Spinal cord (tissue), 10 donors: ENCODE data around the gene ENDOV. TPM values are rescaled to one million over a fixed set of nuclear protein-coding genes. Genes with fewer than 3 reads are reported as not detected.

Experiments used
- DNase-seq, 6 donors: peaks; one replicate each; pipeline versions ENCODE4 v3.0.0 to v3.0.0-alpha.2; 2013 to 2015; ENCODE audit warnings: low spot score in 6 of 6, low read depth in 4 of 6
- H3K27ac ChIP-seq: one replicate; pipeline ENCODE4 v1.5.1; 2013; ENCODE audit warnings: low read depth, low read length, control low read depth
- H3K27me3 ChIP-seq: one replicate; pipeline ENCODE4 v1.6.1; 2013; ENCODE audit warnings: low read length; ENCODE audit not compliant: control insufficient read depth, insufficient read depth
- H3K36me3 ChIP-seq: one replicate; pipeline ENCODE4 v1.6.1; 2013; ENCODE audit warnings: low read length; ENCODE audit not compliant: control insufficient read depth, insufficient read depth
- H3K4me1 ChIP-seq: one replicate; pipeline ENCODE4 v1.6.1; 2013; ENCODE audit warnings: low read length; ENCODE audit not compliant: control insufficient read depth, insufficient read depth
- H3K4me3 ChIP-seq: one replicate; pipeline ENCODE4 v1.5.1; 2013; ENCODE audit warnings: low read depth, low read length, control low read depth
- H3K9me3 ChIP-seq: one replicate; pipeline ENCODE4 v1.6.1; 2013; ENCODE audit warnings: low read length; ENCODE audit not compliant: control insufficient read depth, insufficient read depth
- WGBS: methylation state at CpG from one replicate; pipeline ENCODE4 v1.1.5; 2013; ENCODE audit warnings: missing lambda C conversion rate; ENCODE audit not compliant: insufficient coverage; 5-methylcytosine and 5-hydroxymethylcytosine counted together
- polyA plus RNA-seq, 2 donors: library from polyadenylated mRNA; unstranded; fragments of 120-200 nt; gene quantifications; one replicate each; pipeline ENCODE4 v1.2.1, GENCODE V29; 2013; ENCODE audit not compliant: insufficient read length in 2 of 2
- total RNA-seq, 2 donors: library from RNA; depleted of rRNA in 1 of 2; stranded (reverse); fragments of 120-200 nt in 1 of 2; fragments of >200 nt in 1 of 2; gene quantifications; one replicate each; pipeline versions ENCODE4 v1.2.3 to v1.2.4, GENCODE V29; 2013 to 2014
- donor health status: healthy.

Gene ENDOV
- total and polyA plus RNA-seq, 4 donors: 14.3 to 51.6 (median 29.4) TPM

DNA sequence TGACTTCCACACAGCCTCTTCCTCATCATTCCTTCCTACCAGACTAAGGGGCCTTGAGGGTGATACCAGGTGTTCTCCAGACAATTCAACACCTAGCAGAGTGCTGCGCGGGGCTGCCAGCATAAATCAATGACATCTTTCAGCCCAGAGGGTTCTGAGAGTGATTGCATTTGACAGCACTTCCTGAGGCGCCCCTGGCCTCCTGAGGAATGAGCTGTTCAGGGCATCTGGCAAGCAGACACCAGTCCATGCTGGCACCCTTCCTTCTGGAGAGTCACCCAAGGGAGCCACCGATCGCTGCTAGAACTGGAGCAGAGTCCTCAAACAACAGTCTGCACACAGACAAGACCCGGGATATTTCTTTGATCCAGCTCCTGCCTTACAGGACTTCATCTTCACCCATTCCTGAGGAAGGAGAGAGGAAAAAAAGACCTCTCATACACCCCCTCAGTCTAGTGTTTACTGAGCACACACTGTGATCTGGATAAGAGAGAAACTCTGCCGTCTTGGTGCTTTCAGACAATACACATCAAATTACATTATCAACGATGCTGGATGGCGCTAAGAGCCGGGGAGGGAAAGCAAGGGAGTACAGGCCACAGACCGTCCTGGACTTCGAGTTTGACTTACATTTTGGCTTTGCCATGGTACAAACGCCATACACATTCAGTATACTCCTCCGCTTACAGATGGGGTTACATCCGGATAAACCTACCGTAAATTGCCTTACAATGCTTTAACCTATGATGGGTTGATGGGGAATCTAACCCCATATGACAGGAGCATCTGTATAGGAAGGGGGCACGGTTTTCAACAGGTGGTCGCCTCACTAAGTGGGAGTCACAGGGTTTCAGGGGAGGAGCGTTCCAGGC is 38.4 kb downstream of the ENDOV start:
- Histone ChIP-seq H3K36me3 (peaks cover 9% of the 10 kb centered on the region), H3K9me3 (no peaks in the 10 kb centered on the region), H3K27me3 (no peaks in the 10 kb centered on the region), H3K4me3 (no peak overlapping the region), H3K4me1 (peaks cover 37% of the 10 kb centered on the region), H3K27ac (no peak overlapping the region)
- 72% methylated on average over 8 of the region's 19 CpGs for WGBS
- no peak for DNase-seq

DNA sequence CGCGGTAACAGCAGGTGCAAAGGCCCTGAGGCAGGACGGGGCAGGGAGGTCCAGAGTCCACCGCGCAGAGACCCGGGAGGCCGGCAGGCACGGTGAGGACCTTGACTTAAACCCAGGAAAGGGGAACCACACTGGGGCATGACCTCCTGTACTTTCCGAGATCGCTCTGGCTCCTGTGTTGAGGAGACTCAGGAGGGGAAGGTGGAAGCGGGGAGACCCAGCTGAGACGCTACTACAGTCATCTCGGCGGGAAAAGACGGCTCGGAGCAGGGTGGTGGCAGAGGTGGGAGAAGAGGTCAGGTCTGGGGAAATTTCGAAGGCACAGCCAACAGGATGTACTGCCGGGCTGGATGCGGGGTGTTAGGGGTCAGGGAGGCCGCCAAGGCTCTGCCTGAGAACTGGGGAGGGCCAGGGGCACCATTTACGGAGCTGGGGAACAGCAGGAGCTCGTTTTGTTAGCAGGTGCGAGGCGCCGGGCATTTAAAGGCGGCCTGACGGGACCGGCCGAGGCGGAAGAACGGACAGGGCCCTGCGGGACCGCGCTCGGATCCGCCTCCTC is 39.1 kb downstream of the ENDOV start:
- Histone ChIP-seq H3K4me3 (peak overlapping the region; percentile 76), H3K27me3 (no peaks in the 10 kb centered on the region), H3K9me3 (no peaks in the 10 kb centered on the region), H3K36me3 (peaks cover 9% of the 10 kb centered on the region), H3K27ac (peak overlapping the region; percentile 76), H3K4me1 (peaks cover 37% of the 10 kb centered on the region)
- 34% methylated on average over 36 of the region's 36 CpGs for WGBS
- no peak for DNase-seq

GRCh38 chr17:80454557-80455335 is 39.8 kb downstream of the ENDOV start:
- Histone ChIP-seq H3K27me3 (no peaks in the 10 kb centered on the region), H3K27ac (peak overlapping the region; percentile 96), H3K36me3 (peaks cover 9% of the 10 kb centered on the region), H3K4me3 (peak overlapping the region; percentile 80), H3K4me1 (peaks cover 37% of the 10 kb centered on the region), H3K9me3 (no peaks in the 10 kb centered on the region)
- 0% methylated on average over 88 of the region's 88 CpGs for WGBS
- peak; percentile 86 to 99 (median 92) for DNase-seq

GRCh38 chr17:80455336-80455710 is 40.4 kb downstream of the ENDOV start:
- no peaks in the 10 kb centered on the region for H3K9me3 ChIP-seq
- no peak for DNase-seq
- H3K27ac ChIP-seq: peak overlapping the region; percentile 96
- no peaks in the 10 kb centered on the region for H3K27me3 ChIP-seq
- peaks cover 9% of the 10 kb centered on the region for H3K36me3 ChIP-seq
- peaks cover 32% of the 10 kb centered on the region for H3K4me1 ChIP-seq
- H3K4me3 ChIP-seq: peak overlapping the region; percentile 80
- WGBS: 2% methylated on average over 16 of the region's 20 CpGs

- peak overlapping the region; percentile 96 for H3K27ac ChIP-seq
- H3K36me3 ChIP-seq: peaks cover 9% of the 10 kb centered on the region
- peaks cover 30% of the 10 kb centered on the region for H3K4me1 ChIP-seq
- H3K4me3 ChIP-seq: no peak overlapping the region
- H3K27me3 ChIP-seq: no peaks in the 10 kb centered on the region
- no peaks in the 10 kb centered on the region for H3K9me3 ChIP-seq
- WGBS: 32% methylated on average over 3 of the region's 4 CpGs
- no peak for DNase-seq
Measured at GRCh38 chr17:80455784-80456183, 40.8 kb downstream of the ENDOV start.

- H3K4me1 ChIP-seq: peaks cover 29% of the 10 kb centered on the region
Measured at GRCh38 chr17:80456465-80457235, 41.7 kb downstream of the ENDOV start.

GRCh38 chr17:80457236-80457856 is 42.4 kb downstream of the ENDOV start:
- H3K27me3 ChIP-seq: no peaks in the 10 kb centered on the region
- WGBS: 89% methylated on average over 14 of the region's 15 CpGs
- H3K9me3 ChIP-seq: no peaks in the 10 kb centered on the region
- H3K4me1 ChIP-seq: peaks cover 29% of the 10 kb centered on the region
- H3K4me3 ChIP-seq: no peak overlapping the region
- no peak overlapping the region for H3K27ac ChIP-seq
- no peak for DNase-seq
- peaks cover 3% of the 10 kb centered on the region for H3K36me3 ChIP-seq

More at GRCh38 chr17:80456465-80457235, 41.7 kb downstream of the ENDOV start:
- no peak overlapping the region for H3K27ac ChIP-seq
- 59% methylated on average over 16 of the region's 21 CpGs for WGBS
- no peak overlapping the region for H3K4me3 ChIP-seq
- no peak for DNase-seq
- H3K27me3 ChIP-seq: no peaks in the 10 kb centered on the region
- no peaks in the 10 kb centered on the region for H3K9me3 ChIP-seq
- H3K36me3 ChIP-seq: peaks cover 9% of the 10 kb centered on the region

DNA sequence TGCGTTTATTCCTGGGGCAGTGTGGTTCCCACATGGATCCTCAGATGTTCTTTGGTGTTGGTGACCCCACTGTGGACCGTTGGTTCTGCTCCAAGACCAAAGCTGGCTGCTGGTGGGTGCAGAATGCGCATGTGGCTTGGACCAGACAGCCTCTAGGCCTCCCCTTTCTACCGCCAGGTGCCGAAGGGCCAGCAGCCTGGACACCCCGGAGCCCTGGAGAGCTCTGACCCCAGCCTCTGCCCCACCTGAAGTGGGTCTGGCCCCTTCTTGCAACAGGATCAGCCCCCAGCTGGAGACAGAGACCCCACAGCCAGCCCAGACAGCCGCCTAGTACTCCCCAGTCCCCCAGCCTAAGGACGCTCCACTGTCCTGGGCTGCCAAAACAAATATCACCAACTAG is 43.0 kb downstream of the ENDOV start:
- H3K27ac ChIP-seq: no peak overlapping the region

GRCh38 chr17:80459234-80459633 is 44.3 kb downstream of the ENDOV start:
- Histone ChIP-seq H3K36me3 (no peaks in the 10 kb centered on the region), H3K27ac (no peak overlapping the region), H3K4me3 (no peak overlapping the region), H3K4me1 (peaks cover 19% of the 10 kb centered on the region), H3K9me3 (no peaks in the 10 kb centered on the region), H3K27me3 (no peaks in the 10 kb centered on the region)
- DNase-seq: peak in 1 of 6 donors; percentile 84
- 79% methylated on average over 8 of the region's 11 CpGs for WGBS

More for the DNA sequence above, 43.0 kb downstream of the ENDOV start:
- H3K4me3 ChIP-seq: no peak overlapping the region
- no peak for DNase-seq
- no peaks in the 10 kb centered on the region for H3K36me3 ChIP-seq
- no peaks in the 10 kb centered on the region for H3K27me3 ChIP-seq
- H3K9me3 ChIP-seq: no peaks in the 10 kb centered on the region
- 90% methylated on average over 8 of the region's 8 CpGs for WGBS
- peaks cover 28% of the 10 kb centered on the region for H3K4me1 ChIP-seq
